ENCODE results near the gene LRFN2.

The LRFN2 gene

GRCh38 chr6:40426346-40427066, 160.7 kb downstream of the LRFN2 start:
- Mint-ChIP-seq H3K4me1 (no peaks in the 10 kb centered on the region), H3K27ac (no peak overlapping the region), H3K27me3 (peaks cover 2% of the 10 kb centered on the region), H3K36me3 (no peaks in the 10 kb centered on the region), H3K9me3 (no peaks in the 10 kb centered on the region), H3K4me3 (no peak overlapping the region)
- ATAC-seq (ENCODE audit: low read depth) (no peak), DNase-seq (ENCODE audit: low spot score in 2 of 2) (no peak)

DNA sequence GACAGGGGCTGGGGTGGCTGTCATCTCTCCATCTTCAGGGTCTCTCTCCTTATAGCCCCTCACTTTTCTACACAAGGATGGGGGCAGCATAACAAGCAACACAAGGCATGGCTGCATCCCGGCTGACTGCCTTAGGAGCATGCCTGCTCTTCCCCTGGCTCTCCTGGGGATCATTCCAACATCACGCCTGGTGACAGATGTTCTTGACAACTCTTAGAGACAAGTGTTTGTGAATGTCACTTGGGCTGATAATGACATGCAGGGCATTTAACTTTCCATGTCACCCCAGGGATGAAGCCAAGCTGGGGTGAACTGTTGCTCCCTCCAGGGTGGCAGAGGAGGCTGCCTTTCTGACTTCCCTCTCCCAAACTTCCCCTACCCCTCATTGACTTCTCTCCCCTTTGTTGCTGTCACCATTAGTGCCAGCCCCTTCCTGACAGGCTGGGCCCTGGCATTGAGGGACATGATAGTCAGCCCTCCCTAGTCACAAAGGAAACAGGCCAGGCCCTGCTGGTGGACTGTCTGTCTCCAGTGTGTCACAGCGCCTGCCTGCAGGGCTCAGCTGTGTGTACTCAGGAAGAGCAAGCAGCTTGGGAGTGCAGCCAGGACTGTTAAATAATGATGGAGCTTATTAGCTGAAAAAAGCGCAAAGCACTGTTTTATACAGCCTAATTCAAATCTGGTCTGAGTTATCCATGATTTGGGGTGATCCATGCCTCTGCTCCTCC, 161.8 kb downstream of the LRFN2 start:
- no peak for ATAC-seq (ENCODE audit: low read depth)
- no peaks in the 10 kb centered on the region for H3K4me1 Mint-ChIP-seq
- no peak for DNase-seq (ENCODE audit: low spot score in 2 of 2)
- no peaks in the 10 kb centered on the region for H3K36me3 Mint-ChIP-seq
- H3K27ac Mint-ChIP-seq: no peak overlapping the region
- no peak overlapping the region for H3K4me3 Mint-ChIP-seq
- peaks cover 6% of the 10 kb centered on the region for H3K27me3 Mint-ChIP-seq
- no peaks in the 10 kb centered on the region for H3K9me3 Mint-ChIP-seq

- H3K4me3 Mint-ChIP-seq: no peak overlapping the region
- ATAC-seq (ENCODE audit: low read depth) (no peak), DNase-seq (ENCODE audit: low spot score in 2 of 2) (no peak)
- no peaks in the 10 kb centered on the region for H3K9me3 Mint-ChIP-seq
- H3K27ac Mint-ChIP-seq: no peak overlapping the region
- no peaks in the 10 kb centered on the region for H3K4me1 Mint-ChIP-seq
- H3K27me3 Mint-ChIP-seq: peaks cover 14% of the 10 kb centered on the region
- H3K36me3 Mint-ChIP-seq: no peaks in the 10 kb centered on the region
Observed at GRCh38 chr6:40422046-40422445, 165.1 kb downstream of the LRFN2 start.

- H3K9me3 Mint-ChIP-seq: no peaks in the 10 kb centered on the region
- no peaks in the 10 kb centered on the region for H3K36me3 Mint-ChIP-seq
- no peak for ATAC-seq (ENCODE audit: low read depth)
- peaks cover 20% of the 10 kb centered on the region for H3K27me3 Mint-ChIP-seq
- no peak overlapping the region for H3K27ac Mint-ChIP-seq
- DNase-seq (ENCODE audit: low spot score in 2 of 2): no peak
- H3K4me3 Mint-ChIP-seq: no peak overlapping the region
- H3K4me1 Mint-ChIP-seq: no peaks in the 10 kb centered on the region
Observed at GRCh38 chr6:40419946-40420728, 167.0 kb downstream of the LRFN2 start.

- Mint-ChIP-seq H3K4me3 (no peak overlapping the region), H3K9me3 (no peaks in the 10 kb centered on the region), H3K4me1 (no peaks in the 10 kb centered on the region), H3K27ac (no peak overlapping the region), H3K27me3 (peaks cover 17% of the 10 kb centered on the region), H3K36me3 (no peaks in the 10 kb centered on the region)
- ATAC-seq (ENCODE audit: low read depth) (no peak), DNase-seq (ENCODE audit: low spot score in 2 of 2) (no peak)
Observed at GRCh38 chr6:40419377-40419776, 167.8 kb downstream of the LRFN2 start.

DNA sequence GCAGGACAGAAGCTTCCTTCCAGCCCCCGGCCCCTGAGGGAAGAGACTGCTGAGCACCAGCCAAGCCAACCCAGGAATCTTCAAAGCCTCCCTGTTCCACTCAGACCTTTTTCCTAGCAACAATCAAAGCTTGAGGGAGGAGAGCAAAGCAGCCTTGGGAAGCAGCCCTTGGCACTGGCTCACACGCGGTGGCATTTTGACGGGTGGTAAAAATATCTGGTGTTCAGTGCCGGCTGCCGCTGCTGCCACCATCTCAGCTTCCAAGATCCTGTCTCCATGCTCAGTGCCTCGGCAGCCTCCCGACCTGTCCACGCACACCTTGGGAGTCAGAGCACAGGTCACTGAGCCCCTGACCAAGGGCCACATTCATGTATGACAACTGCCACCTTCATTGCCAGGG, 170.1 kb downstream of the LRFN2 start:
- H3K27ac Mint-ChIP-seq: no peak overlapping the region
- DNase-seq (ENCODE audit: low spot score in 2 of 2): no peak
- no peak for ATAC-seq (ENCODE audit: low read depth)
- no peak overlapping the region for H3K4me3 Mint-ChIP-seq
- no peaks in the 10 kb centered on the region for H3K4me1 Mint-ChIP-seq
- no peaks in the 10 kb centered on the region for H3K9me3 Mint-ChIP-seq
- H3K27me3 Mint-ChIP-seq: peaks cover 17% of the 10 kb centered on the region
- H3K36me3 Mint-ChIP-seq: no peaks in the 10 kb centered on the region

DNA sequence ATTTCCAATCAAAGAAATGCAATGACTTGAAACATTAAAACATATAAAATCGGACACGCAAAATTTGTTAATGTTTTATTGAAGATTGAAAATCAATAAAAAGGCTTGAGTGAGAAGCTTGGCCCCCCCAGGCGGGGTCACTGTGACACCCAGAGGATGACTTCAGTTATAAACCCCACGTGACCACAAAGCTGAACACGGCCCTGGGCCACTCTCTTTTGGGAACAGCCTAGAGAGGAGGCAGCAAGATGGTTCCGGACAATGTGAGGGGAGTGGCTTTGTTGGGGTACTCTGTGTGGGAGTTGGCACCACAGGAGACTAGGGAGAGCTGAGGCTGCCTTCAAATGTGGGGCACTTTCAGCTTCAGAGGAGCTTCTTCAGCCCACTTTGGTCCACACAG, 172.5 kb downstream of the LRFN2 start:
- no peak for ATAC-seq (ENCODE audit: low read depth)
- H3K36me3 Mint-ChIP-seq: no peaks in the 10 kb centered on the region
- no peak overlapping the region for H3K27ac Mint-ChIP-seq

GRCh38 chr6:40413239-40413638, 173.9 kb downstream of the LRFN2 start:
- Mint-ChIP-seq H3K27ac (no peak overlapping the region), H3K9me3 (no peaks in the 10 kb centered on the region), H3K4me3 (no peak overlapping the region), H3K27me3 (peaks cover 16% of the 10 kb centered on the region), H3K36me3 (no peaks in the 10 kb centered on the region), H3K4me1 (no peaks in the 10 kb centered on the region)
- DNase-seq (ENCODE audit: low spot score in 2 of 2): no peak
- no peak for ATAC-seq (ENCODE audit: low read depth)

More for the DNA sequence above, 172.5 kb downstream of the LRFN2 start:
- Mint-ChIP-seq H3K4me3 (no peak overlapping the region), H3K4me1 (no peaks in the 10 kb centered on the region), H3K27me3 (peaks cover 18% of the 10 kb centered on the region), H3K9me3 (no peaks in the 10 kb centered on the region)
- no peak for DNase-seq (ENCODE audit: low spot score in 2 of 2)

- H3K4me1 Mint-ChIP-seq: no peaks in the 10 kb centered on the region
- DNase-seq (ENCODE audit: low spot score in 2 of 2): no peak
- no peaks in the 10 kb centered on the region for H3K36me3 Mint-ChIP-seq
- no peak overlapping the region for H3K4me3 Mint-ChIP-seq
- peaks cover 11% of the 10 kb centered on the region for H3K27me3 Mint-ChIP-seq
- H3K27ac Mint-ChIP-seq: no peak overlapping the region
- no peak for ATAC-seq (ENCODE audit: low read depth)
- H3K9me3 Mint-ChIP-seq: no peaks in the 10 kb centered on the region
Observed at GRCh38 chr6:40411881-40412280, 175.3 kb downstream of the LRFN2 start.

GRCh38 chr6:40410821-40411220, 176.3 kb downstream of the LRFN2 start:
- no peaks in the 10 kb centered on the region for H3K36me3 Mint-ChIP-seq
- ATAC-seq (ENCODE audit: low read depth): no peak

DNA sequence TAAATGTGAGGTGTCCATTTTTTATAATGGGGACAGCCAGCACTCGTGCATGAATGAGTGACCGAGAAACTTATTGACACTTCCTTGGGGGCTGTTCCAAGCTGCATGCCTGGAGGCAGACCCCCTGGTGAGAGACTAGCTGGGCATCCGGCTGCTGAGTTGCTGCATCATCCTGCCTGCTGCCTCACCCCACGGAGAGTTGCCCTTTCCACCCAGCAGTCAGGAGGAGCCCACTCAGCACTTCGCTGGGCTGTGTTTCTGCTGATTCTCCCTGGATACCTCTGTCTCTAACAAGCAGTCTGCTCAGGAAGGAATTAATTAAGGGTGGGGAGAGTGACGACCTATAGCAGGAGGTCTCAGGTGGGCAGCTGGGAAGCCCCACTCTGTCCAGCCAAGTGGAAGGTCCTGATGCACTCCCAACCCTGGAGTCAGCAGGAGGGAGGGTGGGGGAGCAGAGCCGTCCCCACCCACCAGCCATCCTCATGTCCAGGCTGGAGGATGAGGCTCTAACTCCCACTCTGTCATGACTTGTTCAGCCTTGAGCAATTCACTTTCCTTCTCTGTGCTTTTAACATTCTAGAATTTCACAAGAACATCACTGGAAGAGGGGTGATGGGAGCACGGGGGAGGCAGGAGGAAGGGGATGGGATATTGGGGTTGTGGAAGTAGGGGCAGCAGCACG, 177.3 kb downstream of the LRFN2 start:
- no peaks in the 10 kb centered on the region for H3K36me3 Mint-ChIP-seq

More at GRCh38 chr6:40410821-40411220, 176.3 kb downstream of the LRFN2 start:
- no peak for DNase-seq (ENCODE audit: low spot score in 2 of 2)
- H3K27me3 Mint-ChIP-seq: peaks cover 9% of the 10 kb centered on the region
- no peak overlapping the region for H3K27ac Mint-ChIP-seq
- H3K4me1 Mint-ChIP-seq: no peaks in the 10 kb centered on the region
- no peaks in the 10 kb centered on the region for H3K9me3 Mint-ChIP-seq
- no peak overlapping the region for H3K4me3 Mint-ChIP-seq

GRCh38 chr6:40408786-40409542, 178.2 kb downstream of the LRFN2 start:
- DNase-seq (ENCODE audit: low spot score in 2 of 2) (no peak), ATAC-seq (ENCODE audit: low read depth) (no peak)
- Mint-ChIP-seq H3K27me3 (peaks cover 5% of the 10 kb centered on the region), H3K36me3 (no peaks in the 10 kb centered on the region), H3K4me3 (no peak overlapping the region), H3K9me3 (no peaks in the 10 kb centered on the region), H3K27ac (no peak overlapping the region), H3K4me1 (no peaks in the 10 kb centered on the region)

More for the DNA sequence above, 177.3 kb downstream of the LRFN2 start:
- H3K27me3 Mint-ChIP-seq: peaks cover 5% of the 10 kb centered on the region
- no peak for DNase-seq (ENCODE audit: low spot score in 2 of 2)
- H3K4me3 Mint-ChIP-seq: no peak overlapping the region
- ATAC-seq (ENCODE audit: low read depth): no peak
- H3K27ac Mint-ChIP-seq: no peak overlapping the region
- H3K4me1 Mint-ChIP-seq: no peaks in the 10 kb centered on the region
- H3K9me3 Mint-ChIP-seq: no peaks in the 10 kb centered on the region

DNA sequence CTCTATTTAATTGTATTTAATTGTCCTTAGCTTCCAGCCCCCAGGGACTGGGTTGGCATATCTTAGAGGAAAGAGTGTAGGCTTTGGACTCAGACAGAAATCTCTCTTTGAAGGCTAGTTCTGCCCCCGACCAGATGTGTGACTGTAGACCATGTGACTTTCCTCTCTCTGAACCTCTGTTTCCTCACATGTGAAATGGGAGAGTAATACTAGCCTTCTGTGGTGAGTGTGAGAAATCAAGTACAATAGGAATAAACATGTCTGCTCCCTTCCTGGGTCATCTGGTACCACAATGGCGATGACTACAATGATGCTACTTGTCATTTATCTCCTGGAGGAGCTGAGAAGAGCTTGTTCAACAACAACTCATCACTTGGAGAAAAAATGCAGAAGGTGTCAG, 179.9 kb downstream of the LRFN2 start:
- ATAC-seq (ENCODE audit: low read depth): no peak
- H3K36me3 Mint-ChIP-seq: no peaks in the 10 kb centered on the region
- H3K4me3 Mint-ChIP-seq: no peak overlapping the region
- DNase-seq (ENCODE audit: low spot score in 2 of 2): no peak
- H3K27ac Mint-ChIP-seq: no peak overlapping the region
- H3K9me3 Mint-ChIP-seq: no peaks in the 10 kb centered on the region
- no peaks in the 10 kb centered on the region for H3K4me1 Mint-ChIP-seq
- peaks cover 5% of the 10 kb centered on the region for H3K27me3 Mint-ChIP-seq

All from memory B cell (primary cell).